NT2/D1 (cell line): Measurements from ENCODE around the gene TLE1.
"Not testable (repeated sequence)": the region's sequence is repeated elsewhere in the genome, so short reads cannot be mapped to it uniquely, and the experiment has no call there.

Source experiments
- SUZ12 ChIP-seq: IDR thresholded peaks from 2 replicates; pipeline ENCODE4 v1.6.1; 2011; ENCODE audit not compliant: insufficient read length, insufficient read depth; ENCODE audit errors: extremely low read depth
- YY1 ChIP-seq: IDR thresholded peaks from 2 replicates; pipeline ENCODE4 v1.6.1; 2011; ENCODE audit not compliant: insufficient read length, insufficient read depth
- ZNF274 ChIP-seq: IDR thresholded peaks from 2 replicates; pipeline ENCODE4 v1.6.1; 2011; ENCODE audit warnings: mild to moderate bottlenecking, low read depth, low read length

- TF ChIP-seq YY1, SUZ12, ZNF274: not testable (repeated sequence)
Observed at GRCh38 chr9:81688262-81689092, 870 bp downstream of the TLE1 start.
